Measurements from ENCODE around the gene MED23.
A peak's percentile ranks its signal among the peaks of the same experiment; 100 is the strongest.

Gene MED23, protein sequence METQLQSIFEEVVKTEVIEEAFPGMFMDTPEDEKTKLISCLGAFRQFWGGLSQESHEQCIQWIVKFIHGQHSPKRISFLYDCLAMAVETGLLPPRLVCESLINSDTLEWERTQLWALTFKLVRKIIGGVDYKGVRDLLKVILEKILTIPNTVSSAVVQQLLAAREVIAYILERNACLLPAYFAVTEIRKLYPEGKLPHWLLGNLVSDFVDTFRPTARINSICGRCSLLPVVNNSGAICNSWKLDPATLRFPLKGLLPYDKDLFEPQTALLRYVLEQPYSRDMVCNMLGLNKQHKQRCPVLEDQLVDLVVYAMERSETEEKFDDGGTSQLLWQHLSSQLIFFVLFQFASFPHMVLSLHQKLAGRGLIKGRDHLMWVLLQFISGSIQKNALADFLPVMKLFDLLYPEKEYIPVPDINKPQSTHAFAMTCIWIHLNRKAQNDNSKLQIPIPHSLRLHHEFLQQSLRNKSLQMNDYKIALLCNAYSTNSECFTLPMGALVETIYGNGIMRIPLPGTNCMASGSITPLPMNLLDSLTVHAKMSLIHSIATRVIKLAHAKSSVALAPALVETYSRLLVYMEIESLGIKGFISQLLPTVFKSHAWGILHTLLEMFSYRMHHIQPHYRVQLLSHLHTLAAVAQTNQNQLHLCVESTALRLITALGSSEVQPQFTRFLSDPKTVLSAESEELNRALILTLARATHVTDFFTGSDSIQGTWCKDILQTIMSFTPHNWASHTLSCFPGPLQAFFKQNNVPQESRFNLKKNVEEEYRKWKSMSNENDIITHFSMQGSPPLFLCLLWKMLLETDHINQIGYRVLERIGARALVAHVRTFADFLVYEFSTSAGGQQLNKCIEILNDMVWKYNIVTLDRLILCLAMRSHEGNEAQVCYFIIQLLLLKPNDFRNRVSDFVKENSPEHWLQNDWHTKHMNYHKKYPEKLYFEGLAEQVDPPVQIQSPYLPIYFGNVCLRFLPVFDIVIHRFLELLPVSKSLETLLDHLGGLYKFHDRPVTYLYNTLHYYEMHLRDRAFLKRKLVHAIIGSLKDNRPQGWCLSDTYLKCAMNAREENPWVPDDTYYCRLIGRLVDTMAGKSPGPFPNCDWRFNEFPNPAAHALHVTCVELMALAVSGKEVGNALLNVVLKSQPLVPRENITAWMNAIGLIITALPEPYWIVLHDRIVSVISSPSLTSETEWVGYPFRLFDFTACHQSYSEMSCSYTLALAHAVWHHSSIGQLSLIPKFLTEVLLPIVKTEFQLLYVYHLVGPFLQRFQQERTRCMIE (N-terminal part only)

DNA sequence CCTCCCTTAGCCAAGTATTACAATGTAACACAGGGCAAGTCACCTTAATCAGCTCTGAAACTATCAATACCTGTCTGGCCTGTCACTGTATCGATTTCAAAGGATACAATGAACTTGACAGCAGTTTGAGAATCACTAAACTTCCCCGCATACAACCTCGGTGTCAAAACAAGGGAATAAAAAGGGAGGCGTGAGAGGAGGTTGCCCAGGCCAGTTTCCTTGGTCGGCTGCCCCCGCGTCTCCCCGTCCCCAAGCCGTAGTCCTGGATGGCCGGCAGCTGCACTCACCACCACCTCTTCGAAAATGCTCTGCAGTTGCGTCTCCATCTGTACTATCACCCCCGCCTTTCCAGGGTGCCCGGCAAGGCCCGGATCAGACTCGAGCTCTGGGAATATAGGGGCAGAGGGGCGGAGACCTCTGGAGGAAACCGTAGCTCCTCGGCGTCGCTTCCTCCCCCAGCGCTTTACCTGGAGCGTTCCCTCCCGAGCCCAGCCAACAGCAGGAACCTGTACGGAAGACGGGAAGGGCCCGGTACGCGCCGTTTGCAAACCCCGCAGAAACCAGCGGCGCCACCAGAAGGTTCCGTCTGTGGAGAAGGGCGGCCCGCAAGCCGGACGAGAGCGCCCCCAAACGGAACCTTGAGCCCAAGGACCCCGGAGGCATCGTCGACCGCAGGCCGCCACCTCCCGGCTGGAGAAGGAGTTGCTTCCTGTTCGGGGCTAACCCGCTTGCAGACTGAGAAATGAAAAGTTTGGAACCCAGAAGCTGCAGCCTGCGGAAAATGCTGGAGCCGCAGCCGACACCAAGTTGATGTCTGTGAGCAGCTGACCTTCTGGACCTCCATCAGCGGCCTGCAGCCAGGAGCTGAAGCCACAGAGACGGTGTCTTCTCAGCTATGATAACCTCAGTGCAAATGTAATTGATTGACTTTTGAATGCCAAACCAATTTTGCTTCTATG is at the start of gene MED23:
Gene MED23 (minus strand): TSS at position 519 of the 959 bp plus-strand sequence. CDS start 193 bp downstream, at position 326.
- POLR2A ChIA-PET: interaction anchor here (0.6 to 1.6 kb wide), 3 partner anchors 17 to 77 kb away, joined by 3 to 4 read pairs (median 3); no protein-coding TSS in a partner anchor
- DNase-seq (ENCODE audit: low read depth, low spot score): peak; percentile 70
- H3K4me3 ChIP-seq (ENCODE audit: low read depth, low read length): peak within 1 kb of the TSS; percentile 85
- CTCF ChIA-PET: interaction anchor here (0.6 to 5.1 kb wide), 56 partner anchors 9 to 852 kb away, joined by 3 to 88 read pairs (median 4); partner anchors contain the start of gene ENPP3
- peak; percentile 100 for TF ChIP-seq CTCF (IDR thresholded peaks at IDR 0.05; ENCODE audit: insufficient read depth, low read length, missing control alignments)

DNA sequence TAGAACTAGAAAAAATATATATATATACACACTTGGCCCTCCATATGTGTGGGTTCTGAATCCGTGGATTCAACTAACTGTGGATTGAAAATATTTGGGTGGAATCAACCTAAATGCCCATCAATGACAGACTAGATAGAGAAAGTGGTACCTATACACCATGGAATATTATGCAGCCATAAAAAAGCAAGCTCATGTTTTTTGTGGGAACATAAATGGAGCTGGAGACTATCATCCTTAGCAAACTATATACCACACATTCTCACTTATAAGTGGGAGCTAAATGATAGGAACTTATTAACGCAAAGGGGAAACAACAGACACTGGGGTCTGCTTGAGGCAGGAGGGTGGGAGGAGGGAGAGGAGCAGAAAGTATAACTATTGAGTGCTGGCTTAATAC is 45.1 kb upstream of the MED23 start:
- ChIA-PET POLR2A (no interaction called here), CTCF (interaction anchor here (1.0 kb wide), 1 partner anchor 607 kb away, joined by 4 read pairs; no protein-coding TSS in a partner anchor)
- no peak overlapping the region for H3K4me3 ChIP-seq (ENCODE audit: low read depth, low read length)
- no peak for TF ChIP-seq CTCF (IDR thresholded peaks at IDR 0.05; ENCODE audit: insufficient read depth, low read length, missing control alignments)
- DNase-seq (ENCODE audit: low read depth, low spot score): no peak

- H3K4me3 ChIP-seq (ENCODE audit: low read depth, low read length): no peak overlapping the region
- no peak for TF ChIP-seq CTCF (IDR thresholded peaks at IDR 0.05; ENCODE audit: insufficient read depth, low read length, missing control alignments)
- ChIA-PET POLR2A (no interaction called here), CTCF (interaction anchor here (0.8 to 4.1 kb wide), 2 partner anchors 25 to 246 kb away, joined by 3 to 23 read pairs; no protein-coding TSS in a partner anchor)
- no peak for DNase-seq (ENCODE audit: low read depth, low spot score)
Observed at GRCh38 chr6:131669891-131670290, 41.8 kb upstream of the MED23 start.

DNA sequence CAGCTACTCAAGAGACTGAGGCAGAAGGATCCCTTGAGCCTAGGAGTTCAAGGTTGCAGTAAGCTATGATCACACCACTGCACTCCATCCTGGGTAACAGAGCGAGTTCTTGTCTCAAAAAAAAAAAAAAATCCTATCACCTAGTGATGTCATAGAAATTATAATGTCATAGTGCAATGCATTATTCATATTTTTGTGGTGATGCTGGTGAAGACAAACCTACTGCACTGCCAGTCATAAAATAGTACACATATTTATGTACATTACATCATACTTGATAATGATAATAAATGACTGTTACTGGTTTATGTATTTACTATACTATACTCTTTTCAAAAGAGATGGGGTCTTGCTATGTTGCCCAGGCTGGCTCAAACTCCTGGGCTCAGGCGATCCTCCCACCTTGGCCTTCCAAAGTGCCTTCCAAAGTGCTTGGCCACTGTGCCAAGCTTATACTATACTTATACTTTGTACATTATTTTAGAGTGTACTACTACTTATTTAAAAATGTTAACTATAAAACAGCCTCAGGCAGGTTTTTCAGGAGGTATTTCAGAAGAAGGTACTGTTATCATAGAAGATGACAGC is 35.6 kb upstream of the MED23 start:
- no peak overlapping the region for H3K4me3 ChIP-seq (ENCODE audit: low read depth, low read length)
- ChIA-PET CTCF (interaction anchor here (1.3 to 2.8 kb wide), 2 partner anchors 36 to 247 kb away, joined by 4 to 10 read pairs; partner anchors contain the start of gene MED23), POLR2A (no interaction called here)
- no peak for TF ChIP-seq CTCF (IDR thresholded peaks at IDR 0.05; ENCODE audit: insufficient read depth, low read length, missing control alignments)
- DNase-seq (ENCODE audit: low read depth, low spot score): no peak

DNA sequence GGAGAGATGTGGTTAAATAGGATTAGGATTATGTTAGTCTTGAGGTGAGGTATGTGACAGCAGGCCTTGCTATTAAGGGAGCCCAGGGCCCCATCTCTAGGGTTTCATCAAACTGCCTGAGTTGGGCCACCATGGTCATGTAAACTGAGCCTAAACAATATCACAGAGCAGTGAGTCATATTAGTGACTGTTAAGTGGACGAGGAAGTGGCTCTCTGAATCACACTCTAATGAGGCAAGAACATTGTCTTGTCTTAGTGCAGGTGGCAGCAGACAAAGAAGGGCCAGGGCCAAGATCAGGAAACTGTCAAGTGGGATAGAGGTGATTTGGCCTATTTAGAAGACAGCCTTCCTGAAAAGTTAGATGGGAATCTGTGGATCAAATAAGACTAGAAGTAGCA is 32.2 kb upstream of the MED23 start:
- no peak for DNase-seq (ENCODE audit: low read depth, low spot score)
- H3K4me3 ChIP-seq (ENCODE audit: low read depth, low read length): no peak overlapping the region
- CTCF ChIA-PET: interaction anchor here (1.5 kb wide), 1 partner anchor 32 kb away, joined by 7 read pairs; the partner anchor contains the start of gene MED23
- no peak for TF ChIP-seq CTCF (IDR thresholded peaks at IDR 0.05; ENCODE audit: insufficient read depth, low read length, missing control alignments)
- POLR2A ChIA-PET: no interaction called here

Measured in AG04449 (cell line).